Sigmoid colon (tissue), 7 donors: Measurements from ENCODE around the gene RCOR1. TPM values are rescaled to one million over a fixed set of nuclear protein-coding genes. Genes with fewer than 3 reads are reported as not detected.

Experiments used
- DNase-seq: peaks from one replicate; pipeline ENCODE4 v3.0.0-alpha.2; 2019
- H3K27ac ChIP-seq, 4 donors: fragments of 200-600 bp; sonication (generic); one replicate each; pipeline ENCODE4 v1.5.1; 2016 to 2019; ENCODE audit warnings: mild to moderate bottlenecking in 1 of 4
- H3K27me3 ChIP-seq, 3 donors: fragments of 200-600 bp; sonication (generic); one replicate each; pipeline ENCODE4 v1.5.1; 2019; ENCODE audit warnings: mild to moderate bottlenecking in 1 of 3
- H3K36me3 ChIP-seq, 4 donors: fragments of 200-600 bp; sonication (generic); one replicate each; pipeline ENCODE4 v1.5.1; 2016 to 2019
- H3K4me1 ChIP-seq, 4 donors: fragments of 200-600 bp; sonication (generic); one replicate each; pipeline ENCODE4 v1.5.1; 2017 to 2019
- H3K4me3 ChIP-seq, 4 donors: fragments of 200-600 bp; sonication (generic); one replicate each; pipeline ENCODE4 v1.5.1; 2017 to 2019; ENCODE audit warnings: mild to moderate bottlenecking in 2 of 4, moderate library complexity in 1 of 4
- H3K9me3 ChIP-seq, 4 donors: fragments of 200-600 bp in 3 of 4; sonication (generic) in 3 of 4; one replicate each; pipeline versions ENCODE4 v1.5.1 to v1.6.1; 2013 to 2019
- CTCF ChIP-seq, 4 experiments: fragments of 450-650 bp in 3 of 4; fragments of 200-600 bp in 1 of 4; IDR thresholded peaks; one replicate each; pipeline ENCODE4 v1.5.1; 2016 to 2019; ENCODE audit warnings: antibody characterized with exemption in 4 of 4, mild to moderate bottlenecking in 3 of 4, moderate library complexity in 2 of 4
- EP300 ChIP-seq, 4 donors: sonication (generic); formaldehyde crosslinking; IDR thresholded peaks; one replicate each; pipeline ENCODE4 v1.6.1; 2017; ENCODE audit warnings: antibody characterized with exemption in 4 of 4
- POLR2A ChIP-seq, 2 donors: fragments of 450-650 bp; IDR thresholded peaks; one replicate each; pipeline ENCODE4 v1.6.1; 2016; ENCODE audit warnings: antibody characterized with exemption in 2 of 2, mild to moderate bottlenecking in 2 of 2, moderate library complexity in 2 of 2
- POLR2AphosphoS5 ChIP-seq, 4 donors: sonication (generic); formaldehyde crosslinking; IDR thresholded peaks; one replicate each; pipeline ENCODE4 v1.6.1; 2017; ENCODE audit warnings: antibody characterized with exemption in 4 of 4
- WGBS, 2 donors: extraction: QIAGEN DNeasy Blood & Tissue Kit; methylation state at CpG; one replicate each; pipeline ENCODE4 v1.1.7; 2013; 5-methylcytosine and 5-hydroxymethylcytosine counted together
- intact Hi-C: fragments of 100-400 bp; cut with DNase I; formaldehyde crosslinking; loops from one replicate; pipeline ENCODE4 v1.15.1; 2023
- polyA plus RNA-seq, 3 donors: library from polyadenylated mRNA; stranded (reverse); fragments of 200-250 nt; gene quantifications; one replicate each; pipeline ENCODE4 v1.2.3, GENCODE V29; 2013
- total RNA-seq, 4 donors: library from RNA; depleted of rRNA; stranded (reverse); fragments of >200 nt; gene quantifications; one replicate each; pipeline ENCODE4 v1.1.0, GENCODE V29; 2016
- donor health status: healthy with polysubstance abuse.
- donor health status: Bipolar disorder and iron deficiency.
- donor health status: healthy.

Gene RCOR1
- total and polyA plus RNA-seq, 7 donors = 7.2 to 12.5 (median 11.8) TPM

- no peaks in the 10 kb centered on the region for H3K9me3 ChIP-seq
- TF ChIP-seq CTCF (IDR thresholded peaks at IDR 0.05) = no peak
- no peak for TF ChIP-seq POLR2AphosphoS5 (IDR thresholded peaks at IDR 0.05)
- no peak for TF ChIP-seq EP300 (IDR thresholded peaks at IDR 0.05)
- no peak for TF ChIP-seq POLR2A (IDR thresholded peaks at IDR 0.05)
- DNase-seq = no peak
- no peak overlapping the region for H3K4me3 ChIP-seq
- H3K27me3 ChIP-seq = no peaks in the 10 kb centered on the region
- peaks cover 9 to 77% (median 24%) of the 10 kb centered on the region in 4 donors for H3K36me3 ChIP-seq
- peaks cover 0 to 14% (median 4%) of the 10 kb centered on the region in 4 donors for H3K4me1 ChIP-seq
- WGBS, 2 donors = 93% methylated on average over 19 of the region's 19 CpGs
- intact Hi-C loops = no loop called here
- no peak overlapping the region for H3K27ac ChIP-seq
Measured at GRCh38 chr14:102726191-102726949, 133.9 kb downstream of the RCOR1 start.

- Histone ChIP-seq H3K27me3 (no peaks in the 10 kb centered on the region), H3K4me3 (no peak overlapping the region), H3K4me1 (peaks cover 0 to 14% (median 4%) of the 10 kb centered on the region in 4 donors), H3K9me3 (no peaks in the 10 kb centered on the region), H3K27ac (no peak overlapping the region), H3K36me3 (peaks cover 9 to 69% (median 19%) of the 10 kb centered on the region in 4 donors)
- TF ChIP-seq CTCF (IDR thresholded peaks at IDR 0.05) (no peak), POLR2AphosphoS5 (IDR thresholded peaks at IDR 0.05) (no peak), EP300 (IDR thresholded peaks at IDR 0.05) (no peak), POLR2A (IDR thresholded peaks at IDR 0.05) (no peak)
- 92 to 96% methylated on average over 9 of the region's 9 CpGs for WGBS, 2 donors
- no peak for DNase-seq
- intact Hi-C loops = no loop called here
Measured at GRCh38 chr14:102727336-102728095, 135.1 kb downstream of the RCOR1 start.

GRCh38 chr14:102728501-102728900, 136.1 kb downstream of the RCOR1 start:
- no peak for DNase-seq
- Histone ChIP-seq H3K9me3 (no peaks in the 10 kb centered on the region), H3K4me3 (no peak overlapping the region), H3K27me3 (no peaks in the 10 kb centered on the region), H3K27ac (no peak overlapping the region), H3K4me1 (peaks cover 0 to 9% (median 0%) of the 10 kb centered on the region in 4 donors), H3K36me3 (peaks cover 9 to 62% (median 14%) of the 10 kb centered on the region in 4 donors)
- TF ChIP-seq EP300 (IDR thresholded peaks at IDR 0.05) (no peak), POLR2A (IDR thresholded peaks at IDR 0.05) (no peak), CTCF (IDR thresholded peaks at IDR 0.05) (no peak), POLR2AphosphoS5 (IDR thresholded peaks at IDR 0.05) (no peak)
- intact Hi-C loops = no loop called here
- WGBS, 2 donors = 90 to 93% methylated on average over 6 of the region's 6 CpGs

- WGBS, 2 donors = 67 to 82% methylated on average over 6 of the region's 6 CpGs
- peaks cover 0 to 3% (median 0%) of the 10 kb centered on the region in 4 donors for H3K4me1 ChIP-seq
- no peak for TF ChIP-seq EP300 (IDR thresholded peaks at IDR 0.05)
- no peak for TF ChIP-seq POLR2AphosphoS5 (IDR thresholded peaks at IDR 0.05)
- TF ChIP-seq POLR2A (IDR thresholded peaks at IDR 0.05) = no peak
- DNase-seq = no peak
- H3K4me3 ChIP-seq = no peak overlapping the region
- H3K9me3 ChIP-seq = no peaks in the 10 kb centered on the region
- H3K27ac ChIP-seq = no peak overlapping the region
- intact Hi-C loops = no loop called here
- peaks cover 9 to 62% (median 14%) of the 10 kb centered on the region in 4 donors for H3K36me3 ChIP-seq
- no peaks in the 10 kb centered on the region for H3K27me3 ChIP-seq
Measured at GRCh38 chr14:102729268-102729667, 136.8 kb downstream of the RCOR1 start.

- Histone ChIP-seq H3K4me3 (no peak overlapping the region), H3K27ac (no peak overlapping the region), H3K36me3 (peaks cover 9 to 61% (median 14%) of the 10 kb centered on the region in 4 donors), H3K9me3 (no peaks in the 10 kb centered on the region), H3K27me3 (no peaks in the 10 kb centered on the region), H3K4me1 (no peaks in the 10 kb centered on the region)
- intact Hi-C loops = no loop called here
- TF ChIP-seq POLR2A (IDR thresholded peaks at IDR 0.05) (no peak), POLR2AphosphoS5 (IDR thresholded peaks at IDR 0.05) (no peak), EP300 (IDR thresholded peaks at IDR 0.05) (no peak), CTCF (IDR thresholded peaks at IDR 0.05) (no peak)
- no peak for DNase-seq
- 94 to 95% methylated on average over 8 of the region's 8 CpGs for WGBS, 2 donors
Measured at GRCh38 chr14:102729825-102730224, 137.4 kb downstream of the RCOR1 start.
